OCI-LY7 (cell line): ENCODE data around the gene CDH15. TPM values are rescaled to one million over a fixed set of nuclear protein-coding genes. Genes with fewer than 3 reads are reported as not detected.
A peak's percentile ranks its signal among the peaks of the same experiment; 100 is the strongest.

Source experiments
- BruUV-seq: library from RNA; stranded (reverse); fragments of 400-500 nt; replicated peaks from 2 replicates; lab custom pipeline; 2021; lab: Mats Ljungman, UMichigan
- CTCF ChIA-PET: fragments of 300-600 bp; sonication (Branson Sonifier 250); formaldehyde crosslinking; loops from one replicate; lab custom pipeline; 2022; ENCODE audit warnings: antibody characterized with exemption; ENCODE audit not compliant: unreplicated experiment; lab: Charles Lee
- POLR2A ChIA-PET: fragments of 300-600 bp; sonication (Branson Sonifier 250); formaldehyde crosslinking; loops from one replicate; lab custom pipeline; 2022; ENCODE audit warnings: antibody characterized with exemption; lab: Charles Lee
- DNase-seq: peaks from one replicate; pipeline ENCODE4 v3.0.0-alpha.2; 2015; ENCODE audit warnings: low spot score
- H2AFZ ChIP-seq: fragments of 200-600 bp; sonication (generic), shearing (Covaris generic); 2 replicates; pipeline ENCODE4 v1.6.1; 2014; ENCODE audit warnings: mild to moderate bottlenecking, antibody characterized with exemption, low read length, moderate library complexity
- H3K27ac ChIP-seq: fragments of 200-600 bp; sonication (generic); 2 replicates; pipeline ENCODE4 v1.5.1; 2014; ENCODE audit warnings: mixed run types, low read depth, mild to moderate bottlenecking, moderate library complexity, low read length, inconsistent platforms; ENCODE audit not compliant: poor library complexity, severe bottlenecking
- H3K36me3 ChIP-seq: fragments of 200-600 bp; sonication (generic); 2 replicates; pipeline ENCODE4 v1.6.1; 2014; ENCODE audit warnings: mild to moderate bottlenecking, antibody characterized with exemption, low read length, moderate library complexity, mixed read lengths; ENCODE audit not compliant: insufficient read depth
- H3K4me1 ChIP-seq: fragments of 200-600 bp; sonication (generic); 2 replicates; pipeline ENCODE4 v1.5.1; 2014; ENCODE audit warnings: mild to moderate bottlenecking, low read length; ENCODE audit not compliant: insufficient read depth, poor library complexity, severe bottlenecking
- H3K4me2 ChIP-seq: fragments of 200-600 bp; sonication (generic); 2 replicates; pipeline ENCODE4 v1.6.1; 2014; ENCODE audit warnings: mild to moderate bottlenecking, low read length
- H3K4me3 ChIP-seq: fragments of 200-600 bp; sonication (generic); 2 replicates; pipeline ENCODE4 v1.5.1; 2014; ENCODE audit warnings: mild to moderate bottlenecking, low read depth, low read length; ENCODE audit not compliant: poor library complexity, severe bottlenecking
- H3K79me2 ChIP-seq: fragments of 200-600 bp; sonication (generic); 2 replicates; pipeline ENCODE4 v1.6.1; 2016; ENCODE audit warnings: low read depth, mild to moderate bottlenecking, low read length, moderate library complexity, mixed read lengths; ENCODE audit not compliant: insufficient read depth
- H3K9me2 ChIP-seq: fragments of 200-600 bp; sonication (generic); 2 replicates; pipeline ENCODE4 v1.6.1; 2016; ENCODE audit warnings: mild to moderate bottlenecking, low read length, mixed read lengths; ENCODE audit not compliant: insufficient read depth
- H3K9me3 ChIP-seq: fragments of 200-600 bp; sonication (generic); 2 replicates; pipeline ENCODE4 v1.6.1; 2014; ENCODE audit warnings: mild to moderate bottlenecking, mixed run types, low read length, mixed read lengths
- H4K20me1 ChIP-seq: fragments of 200-600 bp; sonication (generic); 2 replicates; pipeline ENCODE4 v1.6.1; 2014; ENCODE audit warnings: mild to moderate bottlenecking, antibody characterized with exemption, low read length, moderate library complexity, mixed read lengths; ENCODE audit not compliant: insufficient read depth
- CTCF ChIP-seq: fragments of 200-600 bp; sonication (generic); conservative IDR thresholded peaks from 2 replicates; pipeline ENCODE4 v1.5.1; 2014; ENCODE audit warnings: mild to moderate bottlenecking, antibody characterized with exemption, low read length, moderate library complexity, mixed read lengths
- EZH2phosphoT487 ChIP-seq: fragments of 200-600 bp; sonication (generic); IDR thresholded peaks from 2 replicates; pipeline ENCODE4 v1.6.1; 2018; ENCODE audit warnings: low read depth, borderline replicate concordance, mild to moderate bottlenecking, mixed run types, antibody characterized with exemption, low read length, moderate library complexity, mixed read lengths
- intact Hi-C: fragments of 100-400 bp; cut with micrococcal nuclease; formaldehyde crosslinking; loops from one replicate; pipeline ENCODE4 v1.10.0; 2022; ENCODE audit not compliant: unreplicated experiment
- total RNA-seq, 2 experiments: library from RNA; depleted of rRNA in 1 of 2; stranded (reverse); fragments of >200 nt in 1 of 2; shearing (Covaris generic) in 1 of 2; gene quantifications; 2 replicates each; pipeline ENCODE4 v1.2.3, GENCODE V29; 2014 to 2022

CDH15 gene
- total RNA-seq, 2 experiments from 2014 or later, result not detected

- no TSS peak for BruUV-seq
- no peak overlapping the region for H3K4me3 ChIP-seq
- TF ChIP-seq CTCF (no peak), EZH2phosphoT487 (no peak)
- peaks cover 74% of the 10 kb centered on the region for H3K36me3 ChIP-seq
- POLR2A ChIA-PET, result no interaction called here
- no peak for DNase-seq
- H2AFZ ChIP-seq, result no peak overlapping the region
- H3K9me2 ChIP-seq, result no peaks in the 10 kb centered on the region
- peaks cover 11% of the 10 kb centered on the region; the same call in 1 of the 2 replicates for H3K9me3 ChIP-seq
- H3K27ac ChIP-seq, result no peak overlapping the region
- no peak overlapping the region for H3K4me2 ChIP-seq
- H3K79me2 ChIP-seq, result no peaks in the 10 kb centered on the region
- intact Hi-C loops, result no loop called here
- CTCF ChIA-PET, result no interaction called here
- H3K4me1 ChIP-seq, result peaks cover 18% of the 10 kb centered on the region
- no peaks in the 10 kb centered on the region for H4K20me1 ChIP-seq
These were observed 21.3 kb upstream of the CDH15 start for GRCh38 chr16:89150090-89150835.

GRCh38 chr16:89150981-89151380 is 20.6 kb upstream of the CDH15 start:
- Histone ChIP-seq H3K9me3 (peaks cover 11% of the 10 kb centered on the region; the same call in 1 of the 2 replicates), H3K27ac (no peak overlapping the region), H2AFZ (no peak overlapping the region), H3K79me2 (no peaks in the 10 kb centered on the region), H3K36me3 (peaks cover 67% of the 10 kb centered on the region), H3K4me1 (peaks cover 21% of the 10 kb centered on the region), H3K4me3 (no peak overlapping the region), H4K20me1 (no peaks in the 10 kb centered on the region), H3K9me2 (no peaks in the 10 kb centered on the region), H3K4me2 (no peak overlapping the region)
- TF ChIP-seq EZH2phosphoT487 (no peak), CTCF (no peak)
- ChIA-PET CTCF (no interaction called here), POLR2A (no interaction called here)
- BruUV-seq, result TSS peak; percentile 48
- DNase-seq, result no peak
- intact Hi-C loops, result no loop called here
